Spleen (tissue), 11 donors: ENCODE measurements around the gene FOXO6. TPM values are rescaled to one million over a fixed set of nuclear protein-coding genes. Genes with fewer than 3 reads are reported as not detected.
A peak's percentile ranks its signal among the peaks of the same experiment; 100 is the strongest.

Source experiments
- DNase-seq: peaks from one replicate; pipeline ENCODE4 v3.0.0-alpha.2; 2020
- H3K27ac ChIP-seq, 8 donors: fragments of 200-600 bp; sonication (generic) in 7 of 8; 1 replicate in 4 of 8; 2 replicates in 4 of 8; pipeline versions ENCODE4 v1.5.0 to v1.8.0; 2016 to 2021; ENCODE audit warnings: inconsistent platforms in 4 of 8, mild to moderate bottlenecking in 4 of 8, moderate library complexity in 1 of 8
- H3K27me3 ChIP-seq, 7 donors: fragments of 200-600 bp; sonication (generic) in 6 of 7; replicated peaks in 1 of 7; 1 replicate in 4 of 7; 2 replicates in 3 of 7; pipeline versions ENCODE4 v1.5.0 to v1.8.0; 2016 to 2021; ENCODE audit warnings: inconsistent platforms in 3 of 7, mild to moderate bottlenecking in 1 of 7
- H3K36me3 ChIP-seq, 6 donors: fragments of 200-600 bp; sonication (generic) in 5 of 6; 1 replicate in 4 of 6; 2 replicates in 2 of 6; pipeline versions ENCODE4 v1.5.0 to v1.8.0; 2016 to 2021; ENCODE audit warnings: inconsistent platforms in 2 of 6
- H3K4me1 ChIP-seq, 6 donors: fragments of 200-600 bp; sonication (generic) in 5 of 6; 1 replicate in 3 of 6; 2 replicates in 3 of 6; pipeline versions ENCODE4 v1.5.0 to v1.8.0; 2016 to 2021; ENCODE audit warnings: inconsistent platforms in 3 of 6
- H3K4me3 ChIP-seq, 8 donors: fragments of 200-600 bp; sonication (generic) in 7 of 8; 1 replicate in 4 of 8; 2 replicates in 4 of 8; pipeline versions ENCODE4 v1.5.0 to v1.8.0; 2016 to 2021; ENCODE audit warnings: inconsistent platforms in 4 of 8, mild to moderate bottlenecking in 4 of 8, moderate library complexity in 2 of 8
- H3K9me3 ChIP-seq, 8 donors: fragments of 200-600 bp; sonication (generic) in 7 of 8; 1 replicate in 4 of 8; 2 replicates in 4 of 8; pipeline versions ENCODE4 v1.5.0 to v1.8.0; 2016 to 2021; ENCODE audit warnings: inconsistent platforms in 4 of 8
- CTCF ChIP-seq, 11 experiments: fragments of 200-600 bp in 7 of 11; fragments of 450-650 bp in 4 of 11; sonication (generic) in 4 of 11; IDR thresholded peaks in 8 of 11; conservative IDR thresholded peaks in 3 of 11; 1 replicate in 7 of 11; 2 replicates in 4 of 11; pipeline versions ENCODE4 v1.4.0 to v1.8.0; 2016 to 2021; ENCODE audit warnings: antibody characterized with exemption in 11 of 11, inconsistent platforms in 4 of 11, mild to moderate bottlenecking in 1 of 11
- POLR2A ChIP-seq, 3 donors: fragments of 450-650 bp; IDR thresholded peaks; one replicate each; pipeline ENCODE4 v1.5.1; 2017; ENCODE audit warnings: antibody characterized with exemption in 3 of 3, mild to moderate bottlenecking in 1 of 3
- POLR2AphosphoS5 ChIP-seq, 3 donors: sonication (generic); formaldehyde crosslinking; IDR thresholded peaks; one replicate each; pipeline ENCODE4 v1.5.1; 2017; ENCODE audit warnings: antibody characterized with exemption in 3 of 3
- WGBS, 5 donors: extraction: QIAGEN DNeasy Blood & Tissue Kit in 3 of 5; methylation state at CpG; one replicate each; pipeline versions ENCODE4 v1.1.5 to v1.1.7; 2013 to 2018; 5-methylcytosine and 5-hydroxymethylcytosine counted together
- intact Hi-C: fragments of 100-400 bp; cut with DNase I; formaldehyde crosslinking; loops from one replicate; pipeline ENCODE4 v1.15.0; 2023; ENCODE audit warnings: low total_unique reads
- polyA plus RNA-seq, 3 donors: library from polyadenylated mRNA; stranded (reverse); fragments of 200-250 nt; gene quantifications; one replicate each; pipeline ENCODE4 v1.2.1, GENCODE V29; 2013
- total RNA-seq, 7 donors: library from RNA; depleted of rRNA in 3 of 7; stranded (reverse); fragments of >200 nt in 3 of 7; fragmentation: NEBNext Ultra II Directional in 4 of 7; extraction: Animal tissue kit (Norgen Biotek cat#: 25700) in 4 of 7; gene quantifications; one replicate each; pipeline versions ENCODE4 v1.1.0 to v1.2.1, GENCODE V29; 2016 to 2021
- donor health status: healthy with polysubstance abuse.
- donor health status: DM: no; HTN: no; CAD: no; lungs with moderate emphysema.
- donor health status: DM: no; HTN: no; CAD: no.
- donor health status: Bipolar disorder and iron deficiency.
- donor health status: healthy.
- donor health status: DM: no; HTN: no; CAD: no.
- donor health status: DM: yes; HTN: yes; CAD: no.

Gene FOXO6
- total and polyA plus RNA-seq, 10 donors = 0.14 to 1.6 (median 0.32) TPM; not detected in 1

- H3K36me3 ChIP-seq = no peaks in the 10 kb centered on the region
- H3K4me3 ChIP-seq = no peak overlapping the region
- intact Hi-C loops = no loop called here
- TF ChIP-seq CTCF (IDR thresholded peaks at IDR 0.05 in 8 of 11, conservative IDR thresholded peaks at IDR 0.05 in 3 of 11) (no peak), POLR2A (IDR thresholded peaks at IDR 0.05) (no peak), POLR2AphosphoS5 (IDR thresholded peaks at IDR 0.05) (peak in 1 of 3 donors; percentile 33)
- H3K27ac ChIP-seq = no peak overlapping the region
- H3K9me3 ChIP-seq = no peaks in the 10 kb centered on the region
- H3K27me3 ChIP-seq = peaks cover 0 to 44% (median 11%) of the 10 kb centered on the region in 7 donors
- WGBS, 5 donors = 31 to 37% (median 32%) methylated on average over 6 to 7 of the region's 7 CpGs
- DNase-seq = no peak
- peaks cover under 1 to 23% (median 10%) of the 10 kb centered on the region in 6 donors for H3K4me1 ChIP-seq
Measured at GRCh38 chr1:41371630-41372599, 10.7 kb downstream of the FOXO6 start.

- no peak overlapping the region for H3K4me3 ChIP-seq
- intact Hi-C loops = no loop called here
- 61 to 77% (median 67%) methylated on average over 4 of the region's 4 CpGs for WGBS, 5 donors
- no peaks in the 10 kb centered on the region for H3K9me3 ChIP-seq
- H3K27me3 ChIP-seq = peaks cover 0 to 37% (median 4%) of the 10 kb centered on the region in 7 donors
- no peak for TF ChIP-seq POLR2AphosphoS5 (IDR thresholded peaks at IDR 0.05)
- no peak for TF ChIP-seq POLR2A (IDR thresholded peaks at IDR 0.05)
- no peak for TF ChIP-seq CTCF (IDR thresholded peaks at IDR 0.05 in 8 of 11, conservative IDR thresholded peaks at IDR 0.05 in 3 of 11)
- H3K36me3 ChIP-seq = no peaks in the 10 kb centered on the region
- no peak overlapping the region for H3K27ac ChIP-seq
- no peak for DNase-seq
- peaks cover 0 to 19% (median 7%) of the 10 kb centered on the region in 6 donors for H3K4me1 ChIP-seq
Measured at GRCh38 chr1:41372600-41372993, 11.4 kb downstream of the FOXO6 start.

- WGBS, 5 donors = 84 to 94% (median 90%) methylated on average over 5 to 6 of the region's 6 CpGs
- Histone ChIP-seq H3K4me1 (peaks cover 0 to 19% (median 7%) of the 10 kb centered on the region in 6 donors), H3K27ac (no peak overlapping the region), H3K36me3 (no peaks in the 10 kb centered on the region), H3K4me3 (no peak overlapping the region), H3K9me3 (no peaks in the 10 kb centered on the region), H3K27me3 (peaks cover 0 to 29% (median 0%) of the 10 kb centered on the region in 7 donors)
- TF ChIP-seq CTCF (IDR thresholded peaks at IDR 0.05 in 8 of 11, conservative IDR thresholded peaks at IDR 0.05 in 3 of 11) = no peak
- no peak for TF ChIP-seq POLR2AphosphoS5 (IDR thresholded peaks at IDR 0.05)
- TF ChIP-seq POLR2A (IDR thresholded peaks at IDR 0.05) = no peak
- DNase-seq = no peak
- intact Hi-C loops = no loop called here
Measured at GRCh38 chr1:41373373-41373772, 12.1 kb downstream of the FOXO6 start.

GRCh38 chr1:41374711-41375110 lies 13.5 kb downstream of the FOXO6 start:
- no peak overlapping the region for H3K27ac ChIP-seq

More at GRCh38 chr1:41374711-41375110, 13.5 kb downstream of the FOXO6 start:
- H3K4me1 ChIP-seq = peaks cover 0 to 23% (median 7%) of the 10 kb centered on the region in 6 donors
- H3K9me3 ChIP-seq = no peaks in the 10 kb centered on the region
- H3K27me3 ChIP-seq = peaks cover 0 to 26% (median 0%) of the 10 kb centered on the region in 7 donors
- 84 to 95% (median 93%) methylated on average over 6 of the region's 6 CpGs for WGBS, 5 donors
- intact Hi-C loops = no loop called here
- no peak for DNase-seq
- no peaks in the 10 kb centered on the region for H3K36me3 ChIP-seq
- TF ChIP-seq POLR2AphosphoS5 (IDR thresholded peaks at IDR 0.05) (no peak), POLR2A (IDR thresholded peaks at IDR 0.05) (no peak), CTCF (IDR thresholded peaks at IDR 0.05 in 8 of 11, conservative IDR thresholded peaks at IDR 0.05 in 3 of 11) (no peak)
- H3K4me3 ChIP-seq = no peak overlapping the region
